H9 (cell line): ENCODE data around the gene CRPPA. TPM values are rescaled to one million over a fixed set of nuclear protein-coding genes. Genes with fewer than 3 reads are reported as not detected.

Source experiments
- DNase-seq: peaks from one replicate; pipeline ENCODE4 v3.0.0-alpha.2; 2017
- H2AFZ ChIP-seq: one replicate; pipeline ENCODE4 v1.6.1; 2013; ENCODE audit warnings: mild to moderate bottlenecking, low read length, control low read depth, moderate library complexity
- H2AK5ac ChIP-seq: 2 replicates; pipeline ENCODE4 v1.6.1; 2013; ENCODE audit warnings: low read length, control low read depth, mixed read lengths; ENCODE audit not compliant: insufficient read length
- H2BK120ac ChIP-seq: one replicate; pipeline ENCODE4 v1.6.1; 2013; ENCODE audit warnings: low read depth, mild to moderate bottlenecking, low read length, control low read depth, inconsistent platforms; ENCODE audit not compliant: poor library complexity, severe bottlenecking
- H2BK12ac ChIP-seq: 2 replicates; pipeline ENCODE4 v1.6.1; 2013; ENCODE audit warnings: low read length, control low read depth, mixed read lengths, low read depth; ENCODE audit not compliant: insufficient read length
- H2BK15ac ChIP-seq: 2 replicates; pipeline ENCODE4 v1.6.1; 2013; ENCODE audit warnings: low read depth, low read length, control low read depth
- H2BK20ac ChIP-seq: one replicate; pipeline ENCODE4 v1.6.1; 2013; ENCODE audit warnings: low read depth, mild to moderate bottlenecking, low read length, control low read depth, inconsistent platforms; ENCODE audit not compliant: poor library complexity, severe bottlenecking
- H2BK5ac ChIP-seq: 2 replicates; pipeline ENCODE4 v1.6.1; 2013; ENCODE audit warnings: low read length, control low read depth, mixed read lengths; ENCODE audit not compliant: insufficient read length
- H3K14ac ChIP-seq: 2 replicates; pipeline ENCODE4 v1.6.1; 2013; ENCODE audit warnings: low read length, control low read depth; ENCODE audit not compliant: insufficient read depth
- H3K18ac ChIP-seq: 2 replicates; pipeline ENCODE4 v1.6.1; 2013; ENCODE audit warnings: low read depth, mild to moderate bottlenecking, mixed read lengths, low read length, control low read depth; ENCODE audit not compliant: insufficient read length
- H3K23ac ChIP-seq: 2 replicates; pipeline ENCODE4 v1.6.1; 2013; ENCODE audit warnings: low read length, control low read depth, mixed read lengths, low read depth; ENCODE audit not compliant: insufficient read length
- H3K23me2 ChIP-seq: 2 replicates; pipeline ENCODE4 v1.6.1; 2013; ENCODE audit warnings: low read depth, mild to moderate bottlenecking, mixed read lengths, low read length, control low read depth; ENCODE audit not compliant: insufficient read length, poor library complexity, severe bottlenecking
- H3K27ac ChIP-seq: 2 replicates; pipeline ENCODE4 v1.5.1; 2013; ENCODE audit warnings: low read length, control low read depth, mixed read lengths, low read depth; ENCODE audit not compliant: insufficient read length
- H3K27me3 ChIP-seq: 2 replicates; pipeline ENCODE4 v1.6.1; 2013; ENCODE audit warnings: low read length, control low read depth, inconsistent platforms; ENCODE audit not compliant: insufficient read depth
- H3K4ac ChIP-seq: 2 replicates; pipeline ENCODE4 v1.6.1; 2013; ENCODE audit warnings: low read depth, mild to moderate bottlenecking, control low read depth, inconsistent platforms, low read length, moderate library complexity
- H3K4me1 ChIP-seq: 2 replicates; pipeline ENCODE4 v1.6.1; 2013; ENCODE audit warnings: low read length, control low read depth, inconsistent platforms; ENCODE audit not compliant: insufficient read depth
- H3K4me2 ChIP-seq: 2 replicates; pipeline ENCODE4 v1.6.1; 2013; ENCODE audit warnings: low read length, control low read depth, mixed read lengths; ENCODE audit not compliant: insufficient read length, insufficient read depth
- H3K56ac ChIP-seq: 2 replicates; pipeline ENCODE4 v1.6.1; 2013; ENCODE audit warnings: low read depth, mild to moderate bottlenecking, mixed read lengths, low read length, control low read depth; ENCODE audit not compliant: insufficient read length
- H3K79me1 ChIP-seq: 2 replicates; pipeline ENCODE4 v1.6.1; 2013; ENCODE audit warnings: low read depth, mild to moderate bottlenecking, moderate library complexity, low read length, control low read depth, inconsistent platforms; ENCODE audit not compliant: insufficient read depth, poor library complexity, severe bottlenecking
- H3K79me2 ChIP-seq: 2 replicates; pipeline ENCODE4 v1.6.1; 2013; ENCODE audit warnings: low read length, control low read depth, inconsistent platforms; ENCODE audit not compliant: insufficient read depth
- H3K9ac ChIP-seq: 2 replicates; pipeline ENCODE4 v1.6.1; 2013; ENCODE audit warnings: low read length, control low read depth, mixed read lengths; ENCODE audit not compliant: insufficient read length; ENCODE audit errors: extremely low read depth
- H3K9me3 ChIP-seq: one replicate; pipeline ENCODE4 v1.6.1; 2013; ENCODE audit warnings: low read depth, low read length, inconsistent platforms; ENCODE audit not compliant: control insufficient read depth
- H3T11ph ChIP-seq: one replicate; pipeline ENCODE4 v1.6.1; 2013; ENCODE audit warnings: mild to moderate bottlenecking, low read length, control low read depth, inconsistent platforms
- H4K20me1 ChIP-seq: one replicate; pipeline ENCODE4 v1.6.1; 2013; ENCODE audit not compliant: control insufficient read depth, insufficient read length, insufficient read depth
- H4K5ac ChIP-seq: 2 replicates; pipeline ENCODE4 v1.6.1; 2013; ENCODE audit warnings: low read depth, mild to moderate bottlenecking, mixed read lengths, low read length, control low read depth; ENCODE audit not compliant: insufficient read length
- H4K8ac ChIP-seq: replicated peaks from 2 replicates; pipeline ENCODE4 v1.6.1; 2013; ENCODE audit warnings: low read length, control low read depth, mixed read lengths, low read depth; ENCODE audit not compliant: insufficient read length
- H4K91ac ChIP-seq: 2 replicates; pipeline ENCODE4 v1.6.1; 2013; ENCODE audit warnings: low read depth, mild to moderate bottlenecking, moderate library complexity, mixed read lengths, low read length, control low read depth; ENCODE audit not compliant: insufficient read length
- H3K27ac Mint-ChIP-seq, 3 experiments: 2 replicates in 2 of 3; 3 replicates in 1 of 3; pipeline ENCODE4 v1.8.0; 2020 to 2021; ENCODE audit warnings: mixed read lengths in 3 of 3, mild to moderate bottlenecking in 1 of 3, moderate library complexity in 1 of 3
- H3K27me3 Mint-ChIP-seq: 2 replicates; pipeline ENCODE4 v1.8.0; 2021; ENCODE audit warnings: low read depth, mild to moderate bottlenecking, moderate library complexity, mixed read lengths
- H3K36me3 Mint-ChIP-seq, 3 experiments: 2 replicates in 2 of 3; 3 replicates in 1 of 3; pipeline ENCODE4 v1.8.0; 2020 to 2021; ENCODE audit warnings: low read depth in 3 of 3, mixed read lengths in 3 of 3; ENCODE audit not compliant: insufficient read depth in 1 of 3
- H3K4me1 Mint-ChIP-seq, 2 experiments: 2 replicates each; pipeline ENCODE4 v1.8.0; 2020; ENCODE audit warnings: mixed read lengths in 2 of 2
- H3K4me3 Mint-ChIP-seq, 2 experiments: 2 replicates in 1 of 2; 3 replicates in 1 of 2; pipeline ENCODE4 v1.8.0; 2020 to 2021; ENCODE audit warnings: mild to moderate bottlenecking in 2 of 2, mixed read lengths in 2 of 2, moderate library complexity in 1 of 2
- H3K9me3 Mint-ChIP-seq, 2 experiments: 2 replicates in 1 of 2; 3 replicates in 1 of 2; pipeline ENCODE4 v1.8.0; 2020; ENCODE audit warnings: mild to moderate bottlenecking in 2 of 2, mixed read lengths in 2 of 2, moderate library complexity in 1 of 2
- WGBS: extraction: QIAGEN DNeasy Blood & Tissue Kit; methylation state at CpG from one replicate; pipeline ENCODE4 v1.1.7; 2013; ENCODE audit warnings: missing lambda C conversion rate, low lambda C conversion rate, mixed read lengths; ENCODE audit not compliant: insufficient read length; ENCODE audit errors: extremely low coverage; 5-methylcytosine and 5-hydroxymethylcytosine counted together
- total RNA-seq: library from RNA; stranded (reverse); gene quantifications from 2 replicates; pipeline ENCODE4 v1.2.1, GENCODE V29; 2021
- TF ChIP-seq, protein P1 (sequence below): fragments of 200-600 bp; sonication (generic); conservative IDR thresholded peaks from 3 replicates; pipeline ENCODE4 v1.8.0; 2021; ENCODE audit warnings: antibody characterized with exemption, mild to moderate bottlenecking

Gene CRPPA
- total RNA-seq, 1 experiment from 2014 or later = 1.9 TPM

DNA sequence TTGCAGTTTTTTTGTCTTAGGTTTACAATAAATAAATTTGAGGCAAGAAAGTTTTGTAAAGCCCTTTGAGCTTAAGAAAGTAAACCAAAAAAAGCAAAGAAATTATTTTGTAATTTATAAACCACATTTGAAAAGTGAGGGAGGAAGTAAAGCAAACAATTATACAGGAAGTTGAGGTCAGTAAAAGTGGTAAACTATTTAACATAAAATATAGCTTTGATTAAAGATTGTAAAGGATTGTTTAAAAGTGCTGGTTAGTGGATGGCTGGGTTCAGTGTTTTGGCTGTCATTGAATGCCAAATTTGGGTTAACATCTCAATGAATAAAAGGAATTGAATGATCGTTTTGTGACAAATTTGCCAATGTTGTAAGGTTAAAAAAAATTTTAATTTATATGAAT lies 34.3 kb upstream of the CRPPA start:
- H3K36me3 Mint-ChIP-seq = no peaks in the 10 kb centered on the region
- Histone ChIP-seq H2AK5ac (no peak overlapping the region), H3K56ac (no peak overlapping the region), H3K27me3 (no peaks in the 10 kb centered on the region), H3K4ac (no peak overlapping the region), H2BK120ac (no peak overlapping the region), H2BK15ac (no peak overlapping the region), H3K27ac (no peak overlapping the region), H2AFZ (no peak overlapping the region), H4K20me1 (no peaks in the 10 kb centered on the region), H3T11ph (no peak overlapping the region), H3K18ac (no peak overlapping the region), H3K79me2 (no peaks in the 10 kb centered on the region), H3K14ac (no peak overlapping the region), H3K4me2 (no peak overlapping the region), H2BK12ac (no peak overlapping the region), H2BK20ac (no peak overlapping the region), H4K5ac (no peak overlapping the region), H3K23me2 (no peaks in the 10 kb centered on the region), H4K91ac (no peak overlapping the region), H3K9ac (no peak overlapping the region), H3K9me3 (no peaks in the 10 kb centered on the region), H4K8ac (no peak overlapping the region), H3K4me1 (no peaks in the 10 kb centered on the region), H3K23ac (no peak overlapping the region), H2BK5ac (no peak overlapping the region), H3K79me1 (no peaks in the 10 kb centered on the region)
- H3K4me3 Mint-ChIP-seq = no peak overlapping the region
- no peaks in the 10 kb centered on the region for H3K9me3 Mint-ChIP-seq
- H3K27ac Mint-ChIP-seq = no peak overlapping the region
- TF ChIP-seq, protein P1, sequence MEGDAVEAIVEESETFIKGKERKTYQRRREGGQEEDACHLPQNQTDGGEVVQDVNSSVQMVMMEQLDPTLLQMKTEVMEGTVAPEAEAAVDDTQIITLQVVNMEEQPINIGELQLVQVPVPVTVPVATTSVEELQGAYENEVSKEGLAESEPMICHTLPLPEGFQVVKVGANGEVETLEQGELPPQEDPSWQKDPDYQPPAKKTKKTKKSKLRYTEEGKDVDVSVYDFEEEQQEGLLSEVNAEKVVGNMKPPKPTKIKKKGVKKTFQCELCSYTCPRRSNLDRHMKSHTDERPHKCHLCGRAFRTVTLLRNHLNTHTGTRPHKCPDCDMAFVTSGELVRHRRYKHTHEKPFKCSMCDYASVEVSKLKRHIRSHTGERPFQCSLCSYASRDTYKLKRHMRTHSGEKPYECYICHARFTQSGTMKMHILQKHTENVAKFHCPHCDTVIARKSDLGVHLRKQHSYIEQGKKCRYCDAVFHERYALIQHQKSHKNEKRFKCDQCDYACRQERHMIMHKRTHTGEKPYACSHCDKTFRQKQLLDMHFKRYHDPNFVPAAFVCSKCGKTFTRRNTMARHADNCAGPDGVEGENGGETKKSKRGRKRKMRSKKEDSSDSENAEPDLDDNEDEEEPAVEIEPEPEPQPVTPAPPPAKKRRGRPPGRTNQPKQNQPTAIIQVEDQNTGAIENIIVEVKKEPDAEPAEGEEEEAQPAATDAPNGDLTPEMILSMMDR = no peak
- WGBS = no CpG with 5 or more reads among the region's 1 CpG
- H3K27me3 Mint-ChIP-seq = no peaks in the 10 kb centered on the region
- H3K4me1 Mint-ChIP-seq = no peaks in the 10 kb centered on the region
- no peak for DNase-seq
